ENCODE data around the gene ACOT8.

The ACOT8 gene

GRCh38 chr20:45826381-45827019 lies 30.7 kb downstream of the ACOT8 start:
- no peak for FAIRE-seq
- no peak for TF ChIP-seq CTCF (IDR thresholded peaks at IDR 0.05; ENCODE audit: insufficient read depth, missing control alignments)
- no peak for DNase-seq (ENCODE audit: insufficient read length, low spot score)

GRCh38 chr20:45823949-45824835 lies 33.0 kb downstream of the ACOT8 start:
- FAIRE-seq, result no peak
- no peak for DNase-seq (ENCODE audit: insufficient read length, low spot score)
- TF ChIP-seq CTCF (IDR thresholded peaks at IDR 0.05; ENCODE audit: insufficient read depth, missing control alignments), result peak; percentile 41

- DNase-seq (ENCODE audit: insufficient read length, low spot score) (no peak), FAIRE-seq (no peak)
- TF ChIP-seq CTCF (IDR thresholded peaks at IDR 0.05; ENCODE audit: insufficient read depth, missing control alignments), result peak; percentile 6
Measured at GRCh38 chr20:45822857-45823256, 34.3 kb downstream of the ACOT8 start.

- FAIRE-seq, result no peak
- TF ChIP-seq CTCF (IDR thresholded peaks at IDR 0.05; ENCODE audit: insufficient read depth, missing control alignments), result no peak
- DNase-seq (ENCODE audit: insufficient read length, low spot score), result no peak
Measured at GRCh38 chr20:45821947-45822346, 35.2 kb downstream of the ACOT8 start.

GRCh38 chr20:45819466-45819865 lies 37.7 kb downstream of the ACOT8 start:
- no peak for DNase-seq (ENCODE audit: insufficient read length, low spot score)
- FAIRE-seq, result no peak
- TF ChIP-seq CTCF (IDR thresholded peaks at IDR 0.05; ENCODE audit: insufficient read depth, missing control alignments), result no peak

GRCh38 chr20:45818239-45818638 lies 39.0 kb downstream of the ACOT8 start:
- DNase-seq (ENCODE audit: insufficient read length, low spot score) (no peak), FAIRE-seq (no peak)
- no peak for TF ChIP-seq CTCF (IDR thresholded peaks at IDR 0.05; ENCODE audit: insufficient read depth, missing control alignments)
